Measurements from ENCODE around the gene GALNT15.

The GALNT15 gene

DNA sequence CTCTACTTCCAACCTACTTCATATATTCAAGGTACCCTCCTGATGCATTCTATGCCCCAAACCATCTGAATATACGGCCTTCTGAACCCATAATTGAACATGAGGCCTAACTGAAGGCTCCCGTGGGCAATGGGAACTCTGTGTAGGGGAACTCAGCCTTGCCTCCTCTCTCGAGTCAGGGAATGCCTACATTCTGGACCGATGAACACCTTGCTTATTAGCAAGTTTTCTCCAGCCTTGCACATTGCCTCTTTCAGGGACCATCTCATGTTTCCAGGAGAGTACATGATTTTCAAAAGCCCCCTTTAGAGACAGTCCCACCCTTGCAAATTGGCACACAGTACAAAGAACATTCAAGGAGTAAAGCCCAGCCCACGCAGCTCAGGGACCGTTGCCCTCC is 26.3 kb upstream of the GALNT15 start:
- Histone ChIP-seq H3K4me3 (no peak overlapping the region), H3K27ac (peak overlapping the region in 8 of 21 experiments; percentile 12 to 76 (median 42))

DNA sequence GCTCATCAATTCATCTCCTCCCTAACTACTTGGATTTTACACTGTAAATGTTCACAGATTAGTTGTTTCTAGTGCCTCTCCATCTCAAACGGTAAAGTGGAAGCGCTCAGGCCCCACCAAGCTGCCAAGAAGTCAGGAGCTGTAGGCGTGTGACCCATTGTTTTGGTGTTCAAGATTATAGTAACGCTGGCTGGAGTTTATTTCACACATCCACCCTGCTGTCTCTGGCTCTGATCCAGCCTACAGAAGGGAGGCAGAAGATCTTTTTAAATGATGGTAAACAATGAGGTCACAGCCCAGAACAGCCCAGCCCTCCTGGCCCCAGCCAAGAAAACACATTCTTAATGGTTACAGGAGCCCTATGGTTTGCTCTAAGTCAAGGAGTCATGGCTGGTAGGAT is 25.7 kb upstream of the GALNT15 start:
- H3K27ac ChIP-seq = peak overlapping the region in 7 of 21 experiments; percentile 12 to 76 (median 65)
- H3K4me3 ChIP-seq = no peak overlapping the region

DNA sequence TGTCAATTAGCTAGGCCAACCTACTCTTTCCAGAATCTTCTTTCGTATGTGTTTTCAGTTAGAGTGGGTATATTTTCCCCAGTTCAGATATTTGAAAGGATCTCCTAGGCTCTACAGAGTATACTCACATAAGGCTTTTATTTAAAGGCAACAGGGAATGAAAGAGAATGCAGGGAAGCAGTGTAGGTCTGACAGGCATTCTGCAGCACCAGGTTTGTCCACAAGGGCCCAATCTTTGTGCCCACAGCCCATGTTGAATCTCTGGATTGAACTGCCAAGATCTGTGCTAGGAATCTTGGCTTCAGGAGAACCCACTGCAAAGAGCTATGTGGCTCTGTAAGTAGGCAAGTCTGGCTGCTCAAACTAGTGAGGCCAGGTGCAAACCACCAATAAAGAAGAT is 24.2 kb upstream of the GALNT15 start:
- H3K27ac ChIP-seq = peak overlapping the region in 2 of 21 experiments; percentile 2 to 13

DNA sequence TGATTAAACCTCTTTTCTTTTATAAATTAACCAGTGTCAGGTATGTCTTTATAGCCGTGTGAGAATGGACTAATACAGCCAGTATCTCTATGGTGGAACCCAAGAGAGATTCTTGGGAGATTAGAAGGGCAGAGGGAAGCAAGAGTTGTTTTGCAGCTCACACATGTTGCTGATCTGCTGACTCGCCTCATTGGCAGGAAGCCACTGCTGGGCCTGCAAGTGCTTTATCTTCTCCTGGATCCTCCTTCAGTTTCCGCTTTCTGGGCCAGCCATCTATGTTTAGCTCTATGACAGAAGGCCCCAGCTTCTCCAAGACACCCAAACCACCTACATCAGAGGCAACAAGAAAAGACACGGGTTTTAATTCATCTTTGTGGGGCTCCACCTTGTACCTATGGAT is 23.4 kb upstream of the GALNT15 start:
- H3K27ac ChIP-seq = peak overlapping the region in 3 of 21 experiments; percentile 5 to 21 (median 13)

More for the DNA sequence above, 24.2 kb upstream of the GALNT15 start:
- no peak overlapping the region for H3K4me3 ChIP-seq

DNA sequence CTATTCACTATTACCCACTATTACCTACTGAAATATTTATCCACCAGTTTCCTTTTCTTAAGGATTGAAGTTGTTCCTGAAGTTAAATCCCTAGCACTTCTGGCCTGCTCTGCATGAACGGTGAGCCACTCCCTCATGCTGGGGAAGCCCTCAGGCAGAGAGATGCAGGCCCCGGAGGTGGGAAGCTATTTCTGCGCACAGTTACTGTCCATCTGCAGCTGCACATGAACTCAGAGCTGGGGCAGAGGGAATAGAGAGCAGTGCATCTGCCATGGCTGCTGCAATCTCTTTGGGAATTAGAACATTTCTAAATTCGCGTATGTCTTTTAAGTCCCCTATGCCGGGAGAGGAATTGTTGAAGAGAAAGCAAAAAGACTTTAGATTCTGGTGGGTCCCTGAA is 6.3 kb upstream of the GALNT15 start:
- Histone ChIP-seq H3K4me3 (no peak overlapping the region), H3K27ac (no peak overlapping the region)

More for the DNA sequence above, 23.4 kb upstream of the GALNT15 start:
- no peak overlapping the region for H3K4me3 ChIP-seq

DNA sequence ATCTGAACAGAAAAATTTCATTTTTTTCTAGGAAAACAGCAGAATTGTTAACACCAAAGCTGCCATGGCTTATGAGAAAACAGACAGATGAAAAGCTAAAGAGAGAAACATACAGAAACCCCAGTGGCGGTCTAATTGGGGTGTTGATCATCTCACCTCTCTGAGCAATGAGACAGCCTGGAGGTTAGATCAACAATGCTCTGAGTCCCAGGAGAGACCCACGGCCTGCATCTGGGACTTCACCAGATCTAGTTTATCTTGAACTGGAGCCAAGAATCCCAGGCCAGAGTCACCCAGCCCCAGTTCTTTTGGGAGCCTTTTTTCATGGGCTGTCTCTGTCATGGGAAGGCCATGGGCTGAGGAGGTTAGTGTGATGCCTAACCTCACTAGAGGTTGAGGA is 3.5 kb upstream of the GALNT15 start:
- Histone ChIP-seq H3K27ac (no peak overlapping the region), H3K4me3 (no peak overlapping the region)

DNA sequence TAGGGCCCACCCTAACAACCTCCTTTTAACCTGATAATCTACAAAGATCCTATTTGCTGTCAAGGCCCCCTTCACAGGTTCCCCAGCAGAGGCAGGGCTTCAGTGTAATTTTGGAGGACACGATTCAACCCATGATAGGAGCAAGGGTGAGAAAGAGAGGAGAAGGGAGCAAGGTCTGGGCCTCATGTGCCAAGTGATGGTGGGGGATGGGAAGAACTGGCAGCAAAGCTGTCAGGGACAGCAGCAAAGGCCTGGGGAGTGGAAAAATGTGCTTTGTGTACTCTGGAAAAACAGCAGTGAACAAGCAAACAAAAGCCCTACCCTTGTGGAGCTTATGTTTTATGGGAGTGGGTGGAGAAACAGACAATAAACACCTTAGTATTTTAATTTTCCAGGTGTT is 2.7 kb upstream of the GALNT15 start:
- Histone ChIP-seq H3K27ac (no peak overlapping the region), H3K4me3 (no peak overlapping the region)

DNA sequence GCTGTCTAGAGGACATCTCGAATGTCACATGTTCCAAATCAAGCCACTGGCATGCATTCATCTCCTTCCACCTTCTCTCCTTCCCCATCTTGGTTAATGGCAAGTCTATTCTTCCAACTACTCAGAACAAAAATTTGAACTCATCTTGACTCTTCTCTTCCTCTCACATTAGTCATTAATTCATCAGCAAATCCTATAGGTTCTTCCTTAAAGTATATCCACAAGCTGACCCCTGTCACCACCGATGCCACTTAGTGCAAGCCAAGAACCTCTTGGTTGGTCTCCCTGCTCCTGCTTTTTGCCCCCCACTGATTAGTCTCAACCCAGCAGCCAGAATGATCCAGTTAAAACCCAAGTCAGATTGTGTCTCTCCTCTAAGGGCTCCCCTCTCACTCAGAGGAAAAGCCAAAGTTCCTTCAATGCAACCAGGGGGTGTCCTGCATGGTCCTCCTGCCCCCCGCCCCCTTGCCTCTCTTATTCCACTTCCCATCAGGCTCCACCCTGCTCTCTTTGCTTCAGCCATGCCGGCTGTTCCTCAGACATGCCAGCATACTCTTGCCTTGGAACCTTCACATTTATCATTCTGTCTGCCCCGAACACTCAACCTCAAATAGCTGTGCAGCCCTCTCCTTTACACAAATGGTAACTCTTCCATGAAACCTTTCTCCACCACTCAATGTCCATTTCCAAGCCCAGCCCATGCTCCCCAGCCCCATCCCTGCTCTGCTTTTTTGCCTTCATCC is 1.0 kb upstream of the GALNT15 start:
- peak overlapping the region in 5 of 21 experiments; percentile 36 to 69 (median 64) for H3K27ac ChIP-seq
- H3K4me3 ChIP-seq = no peak overlapping the region

DNA sequence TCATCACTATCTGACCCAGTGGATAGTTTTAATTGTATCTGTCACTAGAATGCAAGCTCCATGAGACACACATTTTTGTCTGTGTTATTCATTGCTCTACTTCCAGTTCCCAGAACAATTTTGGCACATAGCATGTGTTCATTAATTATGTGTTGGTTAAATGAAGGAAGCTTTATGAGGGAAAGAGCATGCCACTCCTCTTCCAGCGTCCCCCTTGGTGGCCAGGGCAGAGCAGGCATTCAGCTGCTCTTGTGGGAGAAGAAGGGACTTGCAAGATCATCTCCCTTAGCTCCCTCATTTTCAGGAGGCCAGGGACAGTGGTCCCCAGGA is 489 bp upstream of the GALNT15 start:
- Histone ChIP-seq H3K4me3 (no peak overlapping the region), H3K27ac (peak overlapping the region in 7 of 21 experiments; percentile 16 to 69 (median 54))

DNA sequence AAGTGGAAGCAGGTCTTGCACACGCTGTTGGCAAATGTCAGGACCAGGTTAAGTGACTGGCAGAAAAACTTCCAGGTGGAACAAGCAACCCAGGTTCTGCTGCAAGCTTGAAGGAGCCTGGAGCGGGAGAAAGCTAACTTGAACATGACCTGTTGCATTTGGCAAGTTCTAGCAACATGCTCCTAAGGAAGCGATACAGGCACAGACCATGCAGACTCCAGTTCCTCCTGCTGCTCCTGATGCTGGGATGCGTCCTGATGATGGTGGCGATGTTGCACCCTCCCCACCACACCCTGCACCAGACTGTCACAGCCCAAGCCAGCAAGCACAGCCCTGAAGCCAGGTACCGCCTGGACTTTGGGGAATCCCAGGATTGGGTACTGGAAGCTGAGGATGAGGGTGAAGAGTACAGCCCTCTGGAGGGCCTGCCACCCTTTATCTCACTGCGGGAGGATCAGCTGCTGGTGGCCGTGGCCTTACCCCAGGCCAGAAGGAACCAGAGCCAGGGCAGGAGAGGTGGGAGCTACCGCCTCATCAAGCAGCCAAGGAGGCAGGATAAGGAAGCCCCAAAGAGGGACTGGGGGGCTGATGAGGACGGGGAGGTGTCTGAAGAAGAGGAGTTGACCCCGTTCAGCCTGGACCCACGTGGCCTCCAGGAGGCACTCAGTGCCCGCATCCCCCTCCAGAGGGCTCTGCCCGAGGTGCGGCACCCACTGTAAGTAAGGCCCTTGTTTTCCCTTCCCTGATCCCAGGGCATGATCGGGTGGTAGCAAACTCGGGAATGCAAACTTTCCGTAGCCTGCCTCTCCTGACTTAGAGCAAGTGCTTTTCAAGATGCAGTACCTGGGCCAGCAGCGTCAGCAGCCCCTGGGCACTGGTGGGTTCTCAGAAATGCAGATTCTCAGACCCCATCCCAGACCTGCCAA is 759 bp downstream of the GALNT15 start:
- H3K27ac ChIP-seq = peak overlapping the region in 10 of 21 experiments; percentile 16 to 80 (median 63)
- peak overlapping the region in 3 of 7 experiments; percentile 2 to 22 (median 9) for H3K4me3 ChIP-seq

DNA sequence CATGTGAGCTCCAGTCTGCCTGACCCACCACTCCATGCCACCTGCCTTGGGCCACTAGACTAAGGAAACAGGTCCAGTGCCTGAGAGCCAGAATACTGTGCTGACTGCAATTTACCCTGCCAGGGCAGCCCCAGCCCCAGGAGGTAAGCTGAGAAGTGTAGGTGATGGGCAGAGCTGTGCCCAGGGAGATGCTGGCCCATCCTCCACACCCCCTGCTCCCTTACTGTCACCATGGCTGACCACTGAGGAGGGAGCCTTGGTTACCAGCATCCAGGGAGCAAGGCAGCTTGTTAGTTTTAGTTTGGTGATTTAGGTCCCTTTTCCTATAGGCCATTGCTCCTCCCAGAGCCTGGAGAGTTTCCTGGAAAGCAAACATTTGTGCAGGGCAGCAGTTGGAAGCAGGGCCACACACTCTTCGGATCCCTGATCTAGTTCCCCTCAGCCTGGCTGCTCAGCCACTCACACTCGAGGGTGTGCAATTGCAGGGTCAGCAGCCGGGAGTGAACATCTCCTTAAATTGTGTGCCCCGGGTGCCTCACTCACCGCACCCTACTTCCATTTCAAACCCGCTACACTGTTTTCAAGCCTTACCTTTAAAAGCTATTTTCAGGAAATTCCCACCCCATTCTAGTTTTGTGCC is 2.0 kb downstream of the GALNT15 start:
- peak overlapping the region in 3 of 7 experiments; percentile 2 to 22 (median 11) for H3K4me3 ChIP-seq
- H3K27ac ChIP-seq = peak overlapping the region in 6 of 21 experiments; percentile 9 to 80 (median 65)

DNA sequence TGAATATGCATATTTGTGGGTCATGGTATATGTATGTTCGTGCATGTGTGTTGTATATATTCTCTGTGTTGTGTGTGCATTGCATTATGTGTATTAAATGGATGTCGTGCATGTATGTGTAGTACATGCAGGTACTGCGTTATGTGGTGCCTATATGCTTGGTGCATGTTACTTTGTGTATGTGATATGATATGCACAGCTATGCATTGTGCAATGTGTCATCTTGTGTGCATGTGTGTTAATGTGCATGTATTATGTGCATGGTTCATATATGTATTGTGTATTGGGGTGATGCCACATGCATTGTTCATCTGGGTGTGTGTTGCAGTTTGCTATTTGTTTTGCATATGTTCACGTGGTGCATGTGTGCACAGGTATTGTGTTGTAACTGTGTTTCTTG is 2.9 kb downstream of the GALNT15 start:
- peak overlapping the region in 2 of 21 experiments; percentile 66 to 78 for H3K27ac ChIP-seq
- H3K4me3 ChIP-seq = peak overlapping the region in 3 of 7 experiments; percentile 2 to 22 (median 11)

DNA sequence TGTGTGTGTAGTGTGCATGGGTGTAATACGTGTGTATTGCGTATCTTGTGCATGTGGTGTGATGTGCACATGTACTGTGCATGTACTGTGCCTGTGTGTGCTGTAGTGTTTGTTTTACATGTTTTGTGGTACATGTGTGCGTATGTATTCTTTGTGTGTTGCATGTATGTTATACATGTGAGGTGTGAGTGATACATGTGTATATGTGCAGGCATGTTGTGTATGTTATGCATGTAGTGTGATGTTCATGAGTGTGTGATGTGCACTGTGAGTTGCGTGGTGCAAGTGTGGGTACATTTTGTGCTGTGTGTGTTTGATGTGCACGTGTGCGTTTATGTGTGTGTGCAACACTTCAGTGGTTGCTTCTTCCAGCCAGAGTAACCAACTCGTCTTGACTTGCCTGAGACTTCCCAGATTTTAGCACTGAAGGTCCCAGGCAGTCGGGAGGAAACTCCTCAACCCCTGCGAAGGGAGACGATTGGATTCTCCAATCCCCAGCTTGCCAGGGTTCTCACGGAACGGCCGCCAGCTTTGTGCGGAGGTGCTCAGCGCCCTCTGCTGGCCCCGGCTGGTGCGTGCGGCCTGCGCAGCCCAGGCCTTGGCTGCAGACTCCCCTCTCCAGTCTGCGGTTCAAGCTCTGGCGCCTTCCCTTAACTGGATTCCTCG is 3.6 kb downstream of the GALNT15 start:
- peak overlapping the region in 3 of 21 experiments; percentile 9 to 46 (median 17) for H3K27ac ChIP-seq
- peak overlapping the region in 1 of 7 experiments; percentile 10 for H3K4me3 ChIP-seq

DNA sequence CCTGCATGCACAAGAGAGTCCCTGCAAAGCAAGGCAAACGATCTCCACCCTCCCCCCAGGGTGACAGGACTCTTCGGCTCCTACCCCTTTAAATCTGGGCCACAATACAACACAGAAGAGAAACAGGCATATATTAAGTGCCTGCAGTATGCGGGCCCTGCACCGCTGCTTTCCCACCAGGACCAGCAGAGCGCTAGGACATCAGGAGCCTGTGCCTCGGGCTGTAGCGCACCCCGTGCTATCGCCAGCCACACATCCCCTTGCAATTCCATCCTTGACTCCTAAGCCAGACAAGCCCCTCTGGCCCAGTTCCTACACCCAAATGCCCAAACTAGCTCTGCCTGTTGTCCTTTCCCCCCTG is 4.1 kb downstream of the GALNT15 start:
- H3K27ac ChIP-seq = peak overlapping the region in 4 of 21 experiments; percentile 9 to 50 (median 24)
- H3K4me3 ChIP-seq = no peak overlapping the region

DNA sequence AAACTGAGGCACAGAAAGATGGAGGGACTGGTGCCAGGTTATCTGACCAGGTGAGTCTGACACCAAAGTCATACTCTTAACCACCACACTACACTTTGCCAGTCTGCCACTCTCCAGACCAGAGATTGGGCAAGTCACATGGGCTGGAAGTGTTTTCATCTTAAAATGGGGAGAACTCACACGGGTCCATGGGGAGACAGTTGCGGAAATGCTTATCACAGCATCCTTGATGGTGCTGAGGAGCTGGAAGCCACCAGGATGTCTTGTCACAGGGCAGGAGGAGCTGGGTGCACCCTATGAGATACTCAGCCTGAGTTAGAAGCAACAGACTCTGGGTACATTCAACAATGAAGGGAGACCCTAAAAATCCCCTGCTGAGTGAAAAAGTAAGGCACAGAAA is 4.8 kb downstream of the GALNT15 start:
- no peak overlapping the region for H3K4me3 ChIP-seq
- H3K27ac ChIP-seq = peak overlapping the region in 2 of 21 experiments; percentile 37 to 50

DNA sequence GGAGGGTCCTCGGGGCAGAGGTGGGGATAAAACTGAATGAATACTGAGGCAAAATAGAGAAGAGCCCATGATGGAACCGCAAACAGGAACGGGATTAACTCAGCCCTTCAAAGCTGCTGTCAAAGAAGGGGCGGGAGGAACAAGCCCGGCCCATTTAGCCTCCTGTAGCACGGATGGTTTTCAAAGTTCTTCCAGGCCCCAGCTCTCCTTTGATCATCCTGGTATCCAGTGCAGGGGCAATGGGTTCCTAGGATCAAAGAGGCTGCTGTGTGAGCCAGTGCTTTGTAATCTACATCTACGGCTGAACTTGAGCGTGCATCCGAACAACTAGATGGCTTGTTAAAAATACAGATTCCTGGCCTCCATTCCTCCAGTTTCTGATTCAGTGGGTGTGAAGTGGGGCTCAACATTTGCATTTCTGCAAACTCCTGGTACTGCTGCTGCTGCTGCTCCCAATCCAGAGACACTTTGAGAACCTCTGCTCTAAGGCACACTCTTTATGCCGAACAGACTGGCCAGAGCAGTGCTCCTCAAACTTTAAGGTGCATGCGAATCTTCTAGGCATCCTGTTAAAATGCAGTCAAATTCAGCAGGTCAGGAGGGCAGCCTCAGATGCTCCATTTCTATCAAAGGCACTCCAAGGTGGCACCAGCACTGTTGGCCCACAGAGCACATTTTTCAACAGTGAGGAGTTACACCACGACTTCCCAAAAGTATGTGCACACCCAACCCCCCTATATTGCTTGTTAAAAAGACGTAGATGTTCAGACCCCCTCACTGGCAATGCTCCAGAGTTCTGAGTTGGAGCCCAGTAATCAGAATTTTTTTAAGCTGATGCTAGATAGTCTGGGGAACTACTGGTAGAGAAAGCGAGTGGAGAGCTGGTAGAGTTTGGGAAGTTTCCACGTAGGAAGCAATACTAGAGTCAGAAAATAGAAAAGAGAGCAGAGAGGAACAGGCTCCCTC is 5.6 kb downstream of the GALNT15 start:
- Histone ChIP-seq H3K27ac (no peak overlapping the region), H3K4me3 (no peak overlapping the region)

DNA sequence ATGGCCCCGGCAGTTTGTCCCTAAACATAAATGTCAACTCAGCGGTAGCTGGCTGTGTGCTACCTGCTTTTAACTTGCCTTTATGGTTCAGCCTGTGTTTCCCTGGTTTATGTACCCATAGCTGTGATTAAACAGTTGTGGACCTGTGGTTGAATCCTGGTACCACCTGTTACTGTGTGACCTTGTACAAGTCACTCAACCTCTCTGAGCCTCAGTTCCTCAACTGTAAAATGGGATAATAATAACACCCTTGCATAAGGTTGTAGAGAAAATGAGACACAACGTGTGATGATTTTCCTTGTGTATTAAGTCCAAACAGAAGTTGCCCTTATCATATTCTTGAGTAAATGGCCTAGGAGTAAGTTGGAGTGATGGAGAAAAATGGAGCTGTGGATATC is 6.3 kb downstream of the GALNT15 start:
- no peak overlapping the region for H3K4me3 ChIP-seq
- H3K27ac ChIP-seq = no peak overlapping the region

DNA sequence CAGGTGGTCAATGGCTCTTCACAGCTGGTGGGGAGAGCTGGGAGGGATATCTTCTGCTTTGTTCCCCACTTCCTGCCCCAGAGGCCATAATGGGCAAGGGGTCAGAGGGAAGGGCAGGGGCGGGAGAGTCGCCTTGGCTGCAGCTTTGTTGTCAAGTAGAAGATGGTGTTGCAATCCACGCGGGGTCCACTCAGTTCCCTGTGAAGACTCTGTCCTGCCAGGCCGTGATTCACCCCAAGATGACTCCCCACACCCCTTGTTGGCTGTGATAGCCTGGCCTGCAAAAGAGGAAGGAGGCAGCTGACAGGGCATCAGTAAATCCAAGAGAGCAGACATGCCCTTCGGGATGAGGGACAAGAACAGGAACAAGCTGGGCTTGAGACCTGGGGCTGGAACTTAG is 6.9 kb downstream of the GALNT15 start:
- Histone ChIP-seq H3K27ac (peak overlapping the region in 2 of 21 experiments; percentile 16 to 41), H3K4me3 (no peak overlapping the region)

Data from skin epidermis (tissue), 12 donors.